ENCODE data around the gene CALD1.

Gene CALD1

DNA sequence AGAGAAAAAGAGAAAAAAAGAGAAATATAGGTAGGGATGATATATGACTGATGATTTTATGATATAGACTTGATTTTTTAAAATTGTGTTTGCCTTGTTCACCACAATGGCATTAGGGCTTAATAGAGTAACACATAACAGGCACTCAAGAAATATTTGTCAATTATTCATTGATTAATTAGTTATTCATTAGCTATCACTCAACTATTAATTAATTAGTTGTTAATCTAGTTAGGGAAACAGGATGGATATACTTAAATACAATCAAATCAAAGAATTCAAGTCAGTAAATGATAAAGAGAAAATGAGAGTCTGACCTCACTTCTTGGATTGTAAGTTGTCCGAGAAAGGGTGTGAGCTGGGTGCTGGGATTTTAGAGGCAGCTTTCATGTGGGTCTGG is 15.1 kb upstream of the CALD1 start:
- DNase-seq = no peak

DNA sequence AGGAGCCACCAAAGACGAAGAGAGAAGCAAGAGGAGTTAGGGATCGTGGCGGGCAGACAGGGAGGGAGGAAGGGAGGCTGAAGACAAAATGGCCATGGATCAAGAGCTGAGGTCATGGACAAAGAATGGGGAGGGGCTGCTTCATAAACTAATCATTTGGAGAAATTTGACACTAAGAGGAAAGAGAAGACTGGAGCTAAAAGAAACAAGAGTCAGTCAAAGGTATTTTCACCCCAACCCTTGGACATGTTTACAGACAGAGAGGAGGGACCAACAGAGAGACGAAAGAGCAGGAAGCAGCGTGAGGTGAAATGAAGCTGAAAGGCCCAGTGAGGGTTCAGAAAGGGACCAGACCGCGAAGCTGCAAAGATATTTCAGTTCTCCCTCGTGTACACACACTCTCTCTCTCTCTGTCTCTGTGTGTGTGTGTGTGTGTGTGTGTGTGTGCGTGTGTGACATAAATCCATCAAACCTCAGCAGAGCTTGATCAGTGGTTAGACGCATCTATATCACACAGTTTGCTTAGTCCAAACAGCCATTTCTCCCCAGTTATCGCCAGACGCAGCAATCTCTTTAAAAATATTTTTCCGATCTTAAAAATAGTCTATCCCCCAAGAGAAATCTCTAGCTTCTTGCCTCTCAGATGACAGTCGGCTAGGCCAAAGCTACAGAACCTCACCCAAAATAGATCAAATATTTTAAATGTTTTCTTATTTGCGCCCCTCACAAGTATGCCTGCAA is 12.5 kb upstream of the CALD1 start:
- no peak for DNase-seq

DNA sequence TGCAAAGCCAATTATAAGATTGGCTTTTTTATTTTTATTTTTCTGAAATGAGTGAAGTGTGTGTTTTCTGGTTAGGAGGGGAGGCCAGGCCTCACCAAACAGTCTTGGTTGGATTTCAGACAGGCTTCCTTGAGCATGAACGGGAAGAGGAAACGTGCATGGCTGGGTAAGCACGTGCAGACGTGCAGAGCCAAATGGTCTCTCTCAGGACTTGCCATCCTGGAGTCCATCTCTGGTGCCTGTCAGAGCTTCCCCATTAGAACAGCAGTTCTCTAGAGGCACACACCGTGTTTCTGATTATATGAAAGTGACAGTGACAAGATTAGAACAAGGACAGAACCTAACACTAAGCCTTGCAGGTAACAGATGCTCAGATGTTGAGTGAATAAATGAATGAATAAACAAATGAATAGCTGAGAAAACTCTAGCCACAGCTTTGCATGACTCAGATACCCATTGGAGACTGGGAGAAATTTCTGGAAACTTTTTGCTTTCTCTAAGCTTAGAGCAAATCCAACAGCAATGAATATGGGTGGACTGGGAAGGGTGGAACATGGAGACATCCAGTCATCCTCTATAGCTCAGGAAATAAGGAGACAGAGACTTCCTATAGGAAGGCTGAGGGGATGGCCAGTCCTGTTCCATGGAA is 11.8 kb upstream of the CALD1 start:
- DNase-seq = no peak

DNA sequence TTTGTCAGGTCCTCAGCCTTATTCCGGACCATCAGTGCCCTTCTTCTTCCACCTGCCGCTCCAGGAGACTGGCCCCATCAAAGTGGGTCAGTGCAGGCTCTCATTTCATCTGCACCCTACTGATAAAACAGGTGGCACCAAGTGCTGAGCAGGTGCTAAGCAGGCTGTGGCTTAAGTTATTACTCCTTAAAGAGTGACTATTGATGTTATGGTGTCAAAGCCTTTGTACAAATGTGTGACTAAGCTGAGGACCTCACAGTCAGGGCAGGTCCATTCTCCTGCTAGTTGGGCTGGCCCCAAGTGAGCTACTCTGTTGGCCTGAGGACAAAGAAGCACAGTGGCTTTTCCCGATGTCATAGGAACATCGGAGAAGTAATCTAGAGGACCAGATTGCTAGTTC is 11.2 kb upstream of the CALD1 start:
- no peak for DNase-seq

DNA sequence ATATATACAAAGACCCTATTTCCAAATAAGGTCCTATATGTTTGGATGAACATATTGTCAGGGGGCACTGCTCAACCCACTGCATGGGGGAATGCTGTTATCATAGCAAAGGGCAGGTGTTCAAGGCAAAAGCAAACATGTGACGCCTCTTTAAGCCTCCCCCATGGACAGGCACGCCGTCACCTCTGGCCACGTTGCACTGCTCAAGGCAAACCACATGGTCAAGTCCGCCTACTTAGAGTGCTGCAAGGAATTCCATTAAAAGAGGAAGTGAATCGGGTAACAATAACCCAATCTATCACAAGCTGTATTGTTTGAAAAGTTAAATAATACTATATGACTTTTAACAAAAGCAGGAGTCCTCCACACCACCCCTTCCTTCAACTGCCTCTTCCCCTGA is 8.8 kb upstream of the CALD1 start:
- no peak for DNase-seq

DNA sequence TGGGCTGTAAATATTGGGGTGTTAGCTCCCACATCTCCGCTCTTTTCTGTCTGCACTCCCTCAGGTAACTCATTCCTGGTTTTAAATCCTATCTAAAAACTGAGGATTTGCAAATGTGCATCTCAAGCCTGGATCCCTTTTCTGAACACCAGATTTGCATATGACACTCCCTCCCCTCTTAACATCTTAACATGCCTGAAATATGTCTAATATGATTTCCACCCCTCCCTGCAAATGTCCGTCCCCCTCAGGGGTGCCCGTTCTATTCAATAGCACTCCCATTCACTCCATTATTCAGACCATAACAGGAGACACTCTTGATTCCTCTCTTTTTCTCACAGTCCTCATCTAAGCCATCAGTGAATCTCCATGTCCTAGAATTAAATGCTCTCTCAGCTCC is 8.3 kb upstream of the CALD1 start:
- DNase-seq = no peak

DNA sequence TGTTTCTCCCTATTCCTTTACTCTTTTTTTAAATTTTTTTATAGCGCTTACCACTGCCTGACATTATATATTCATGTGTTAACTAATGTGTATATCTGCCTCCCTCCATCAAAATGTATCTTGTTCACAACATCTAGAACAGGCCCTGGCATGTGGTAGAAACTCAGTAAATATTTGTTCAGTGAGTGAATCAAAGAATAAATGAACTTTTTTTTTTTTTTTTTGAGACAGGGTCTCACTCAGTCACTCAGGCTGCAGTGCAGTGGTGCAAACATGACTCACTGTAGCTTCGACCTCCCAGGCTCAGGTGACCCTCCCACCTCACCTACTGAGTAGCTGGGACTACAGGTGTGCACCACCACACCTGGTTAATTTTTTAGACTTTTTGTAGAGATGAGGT is 7.5 kb upstream of the CALD1 start:
- no peak for DNase-seq

DNA sequence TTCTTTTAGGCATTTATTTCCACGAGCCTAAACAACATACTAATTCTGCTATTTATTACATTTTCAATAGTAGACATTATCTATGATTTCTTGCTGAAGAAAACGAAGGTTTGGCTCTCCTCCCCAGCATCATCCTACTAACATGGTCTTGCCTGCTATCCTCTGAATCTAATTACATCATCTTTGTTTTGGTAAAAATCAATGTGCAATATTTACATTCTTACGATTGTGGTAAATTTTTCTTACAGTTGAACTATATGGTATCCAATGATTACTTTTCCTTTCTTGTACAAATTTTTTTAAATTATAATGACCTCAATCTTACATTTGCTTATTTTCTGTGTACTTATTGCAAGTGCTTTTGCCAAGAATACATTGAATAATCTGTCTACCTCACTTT is 7.0 kb upstream of the CALD1 start:
- no peak for DNase-seq

DNA sequence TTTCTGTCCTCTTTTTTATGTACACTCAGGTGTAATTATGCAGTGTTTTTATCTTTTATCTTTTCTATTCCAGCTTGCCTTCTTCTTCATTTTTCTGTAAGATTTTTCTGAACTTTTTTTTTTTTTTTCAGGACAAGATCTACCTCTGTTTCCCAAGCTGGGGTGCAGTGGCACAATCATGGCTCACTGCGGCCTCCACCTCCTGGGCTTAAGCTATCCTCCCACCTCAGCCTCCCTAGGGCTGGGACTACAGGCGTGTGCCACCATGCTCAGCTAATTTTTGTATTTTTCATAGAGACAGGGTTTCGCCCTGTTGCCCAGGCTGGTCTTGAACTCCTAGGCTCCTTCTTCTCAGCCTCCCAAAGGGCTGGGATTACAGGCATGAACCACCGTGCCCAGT is 6.3 kb upstream of the CALD1 start:
- DNase-seq = no peak

DNA sequence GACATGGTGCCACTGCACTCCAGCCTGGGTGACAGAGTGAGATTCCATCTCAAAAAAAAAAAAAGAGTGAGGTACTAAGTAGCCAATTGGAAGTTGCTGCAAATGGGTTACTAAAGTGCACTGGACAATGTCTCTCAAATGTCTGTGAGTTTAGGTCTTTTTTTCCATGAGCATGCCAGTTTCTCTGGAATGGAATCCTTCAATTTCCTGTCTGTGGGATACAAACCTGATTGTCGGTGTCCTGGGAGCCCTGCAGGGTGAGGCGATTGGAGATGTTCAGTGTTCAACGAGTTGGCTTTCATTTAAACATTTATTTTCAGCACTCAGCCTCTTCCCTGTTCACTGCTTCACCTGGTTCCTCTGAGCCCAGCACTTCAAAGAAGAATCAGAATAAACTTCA is 5.3 kb upstream of the CALD1 start:
- DNase-seq = no peak

DNA sequence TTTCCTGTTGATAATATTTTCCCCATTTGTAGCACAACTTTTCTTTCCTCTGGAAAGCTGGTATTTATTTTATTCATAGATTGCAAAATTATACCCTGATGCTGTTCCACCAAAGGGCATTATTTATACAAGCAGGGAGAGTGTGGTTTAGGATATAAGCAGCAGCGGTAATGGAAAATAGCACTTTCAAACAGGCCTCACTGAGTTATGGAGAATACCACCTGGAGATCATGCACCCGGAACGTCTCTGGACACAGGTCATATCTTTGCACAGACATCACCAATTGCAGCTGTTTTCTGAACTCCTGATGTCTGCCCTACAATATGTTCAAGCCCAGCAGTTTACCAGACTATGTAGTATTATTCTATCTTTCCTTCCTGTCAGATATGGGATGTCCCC is 2.0 kb upstream of the CALD1 start:
- no peak for DNase-seq

DNA sequence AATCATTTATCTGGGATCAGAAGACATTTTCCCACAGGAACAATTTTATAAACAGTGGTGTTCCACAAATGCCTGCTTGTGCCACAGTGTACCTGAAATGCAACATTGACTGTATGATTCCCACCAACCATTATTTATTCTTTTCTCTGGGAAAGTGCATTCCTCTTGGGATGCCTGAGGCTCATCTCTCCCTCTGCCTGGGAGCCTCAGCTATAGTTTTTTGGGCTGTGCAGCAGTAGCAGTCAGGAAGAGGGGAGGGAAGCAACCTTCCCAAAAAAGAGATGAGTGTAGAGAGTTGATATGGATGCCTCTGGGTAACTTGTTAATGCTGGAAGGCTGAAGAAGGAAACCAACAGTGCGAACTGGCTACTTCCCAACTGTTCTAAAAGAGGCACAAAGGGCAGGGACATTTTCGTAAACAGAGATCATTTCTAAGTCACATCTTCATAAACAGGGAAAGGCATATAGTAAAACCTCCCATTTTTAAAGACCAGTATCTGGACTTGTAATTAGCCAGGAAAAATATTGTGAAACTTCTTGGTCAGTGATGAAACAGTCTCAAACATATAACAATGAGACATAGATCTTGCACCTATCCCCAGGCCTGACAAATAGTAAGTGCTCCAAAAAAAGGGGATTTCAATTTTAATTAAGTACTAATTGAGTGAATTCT is 1.4 kb upstream of the CALD1 start:
- DNase-seq = no peak

DNA sequence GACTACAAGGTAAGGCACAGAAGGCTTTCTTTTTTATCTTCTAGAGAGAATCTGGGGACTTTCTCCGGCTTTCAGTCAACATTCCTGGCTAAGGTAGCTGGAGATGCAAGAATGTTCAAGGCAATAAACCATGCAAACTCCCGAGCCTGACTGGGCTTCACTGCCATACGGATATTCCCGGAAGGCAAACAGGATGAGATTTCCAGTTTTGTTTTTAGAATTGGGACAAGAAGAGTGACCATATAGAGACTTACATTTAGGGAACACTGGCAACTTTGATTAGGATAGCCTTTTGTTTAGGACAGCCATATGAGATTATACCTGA is 269 bp downstream of the CALD1 start:
- DNase-seq = no peak

DNA sequence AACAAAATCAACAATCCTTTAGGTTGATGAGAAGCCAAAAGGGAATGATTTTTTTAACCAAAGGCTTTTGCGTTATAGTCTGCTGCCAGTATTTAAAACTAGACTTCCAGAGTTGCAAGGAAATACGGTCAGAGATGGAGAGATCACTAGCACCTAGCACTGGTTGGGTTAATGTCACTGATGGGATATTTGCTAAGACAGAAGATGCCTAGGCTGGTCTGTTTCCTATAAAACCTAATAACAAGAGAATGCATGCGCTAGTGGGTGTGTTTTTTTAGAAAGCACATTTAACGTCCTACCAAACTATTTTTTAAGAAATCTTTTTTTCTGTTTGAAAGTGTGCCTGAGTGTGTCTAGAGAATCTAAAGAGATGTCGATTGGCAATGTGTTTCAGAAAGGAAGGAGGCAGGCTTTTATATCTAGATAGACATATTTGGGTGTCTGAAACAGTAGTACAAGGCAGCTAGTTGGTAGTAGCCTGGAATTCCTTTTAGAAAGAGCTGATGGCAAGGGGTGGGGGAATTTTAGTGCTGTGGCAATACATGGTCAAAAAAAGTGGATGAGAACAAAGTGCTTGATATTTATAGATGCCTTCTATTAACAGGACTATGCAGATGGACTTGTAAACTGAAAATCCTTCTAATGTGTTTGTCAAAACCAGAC is 863 bp downstream of the CALD1 start:
- DNase-seq = no peak

DNA sequence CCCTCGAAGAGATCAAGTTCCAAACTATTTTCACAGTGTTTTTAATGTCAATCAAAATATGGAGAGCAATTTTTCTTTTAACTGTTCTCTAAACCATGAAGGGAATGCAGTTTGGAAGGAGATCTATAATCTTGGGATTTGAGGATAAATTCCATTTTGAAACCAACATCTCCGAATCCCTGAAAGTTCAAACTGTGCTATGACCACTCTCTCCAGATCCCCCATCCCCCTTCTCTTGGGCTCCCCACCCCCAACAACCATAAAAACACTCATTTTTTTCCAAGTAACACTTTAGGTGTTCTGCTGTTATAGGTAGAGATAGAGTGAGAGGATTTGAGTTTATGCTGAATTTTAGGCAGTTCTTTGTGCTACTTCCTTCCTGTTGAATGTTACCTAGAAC is 1.7 kb downstream of the CALD1 start:
- no peak for DNase-seq

DNA sequence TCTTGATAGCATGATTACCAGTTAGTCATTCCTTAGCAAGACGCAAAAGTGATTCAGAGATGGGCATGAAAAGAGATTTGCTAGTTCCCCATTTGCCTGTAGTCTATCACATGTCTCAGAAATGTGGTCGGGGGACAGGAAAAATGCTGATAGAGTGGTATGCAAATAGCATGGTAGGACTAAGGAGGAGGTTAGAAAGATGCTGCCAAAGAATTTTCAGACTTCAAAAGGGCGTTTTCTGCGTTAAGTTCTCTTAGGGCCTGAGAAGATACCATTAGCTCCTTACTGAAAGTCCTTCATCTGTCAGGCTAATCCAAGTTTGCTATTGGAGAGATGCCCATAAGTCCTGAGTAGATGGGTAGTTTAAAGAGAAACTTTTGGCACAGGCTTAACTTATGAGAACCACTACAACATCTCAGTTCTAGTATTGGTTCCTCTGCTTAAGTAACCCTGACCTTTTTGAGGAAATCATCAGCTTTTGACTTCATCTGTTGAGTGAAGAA is 2.7 kb downstream of the CALD1 start:
- no peak for DNase-seq

DNA sequence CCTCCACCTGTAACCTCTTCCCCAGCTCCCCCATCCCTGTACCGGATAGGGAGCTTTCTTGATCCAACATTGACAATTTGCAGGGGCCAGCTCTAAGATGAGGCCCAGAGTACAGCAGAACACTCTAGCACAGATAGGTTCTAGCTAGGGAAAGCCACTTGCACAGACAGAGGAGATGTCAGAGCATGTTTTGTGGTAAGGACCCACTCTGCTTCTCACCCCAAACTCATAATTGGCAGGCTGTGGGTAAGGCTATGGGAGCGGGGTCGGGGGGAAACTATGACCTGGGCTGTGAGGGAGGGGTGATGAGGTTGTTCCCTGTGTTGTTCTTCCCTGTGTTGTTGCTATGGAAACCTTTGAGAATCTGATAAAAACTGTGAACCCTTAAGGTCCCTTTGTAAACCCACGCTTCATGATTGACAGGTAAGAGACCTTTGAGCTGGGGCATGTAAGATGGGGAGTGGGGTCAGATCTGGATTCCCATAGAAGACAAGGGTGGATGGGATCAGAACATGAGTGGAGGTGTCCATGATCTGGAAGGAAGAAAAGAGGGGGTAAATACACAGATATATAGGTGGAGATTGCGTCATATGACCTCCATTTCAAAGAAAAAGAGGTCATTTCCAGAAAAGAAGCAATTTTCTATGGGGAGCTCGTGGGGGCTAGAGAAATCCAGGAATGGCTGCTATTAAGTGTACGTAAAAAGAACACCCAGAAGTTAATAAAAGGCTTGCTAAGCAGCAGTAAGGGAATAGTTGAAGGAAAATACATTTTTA is 4.0 kb downstream of the CALD1 start:
- no peak for DNase-seq

DNA sequence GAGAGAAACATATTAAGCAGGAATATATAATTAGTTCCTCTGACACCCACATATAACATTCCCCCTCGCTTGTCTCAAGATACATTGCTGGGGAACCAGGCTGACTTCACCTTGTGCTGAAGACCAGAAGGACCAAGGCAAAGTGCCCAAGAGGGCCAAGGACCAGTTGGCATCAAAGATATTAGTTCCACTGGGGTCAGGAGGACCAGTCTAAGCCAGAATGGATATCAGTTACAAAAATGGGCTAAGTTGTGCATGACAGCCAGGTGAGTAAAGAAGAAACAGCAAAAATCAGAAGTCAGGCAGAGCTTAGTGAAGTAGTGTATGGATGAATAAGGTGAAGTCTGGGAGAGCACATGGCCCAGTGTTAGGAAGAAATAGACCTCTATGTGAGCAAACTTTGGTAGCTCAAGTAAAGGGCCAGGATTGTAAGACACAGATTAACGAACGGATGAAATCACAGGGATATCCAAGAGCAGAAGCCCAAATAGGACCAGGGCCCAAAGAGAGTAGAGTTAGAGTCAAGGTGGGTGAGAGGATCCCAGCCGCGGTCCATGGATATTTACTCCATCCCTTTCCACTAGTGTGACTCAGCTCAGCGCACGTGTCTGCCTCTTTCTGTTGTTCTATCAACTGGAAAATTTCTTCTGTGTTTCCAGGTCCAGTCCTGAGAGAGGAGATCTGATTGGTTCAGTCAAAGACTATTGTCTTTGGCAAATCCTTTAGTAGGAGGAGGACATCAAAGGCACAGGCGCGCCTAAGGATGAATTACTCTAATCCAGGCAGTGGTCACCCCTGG is 5.0 kb downstream of the CALD1 start:
- DNase-seq = no peak

DNA sequence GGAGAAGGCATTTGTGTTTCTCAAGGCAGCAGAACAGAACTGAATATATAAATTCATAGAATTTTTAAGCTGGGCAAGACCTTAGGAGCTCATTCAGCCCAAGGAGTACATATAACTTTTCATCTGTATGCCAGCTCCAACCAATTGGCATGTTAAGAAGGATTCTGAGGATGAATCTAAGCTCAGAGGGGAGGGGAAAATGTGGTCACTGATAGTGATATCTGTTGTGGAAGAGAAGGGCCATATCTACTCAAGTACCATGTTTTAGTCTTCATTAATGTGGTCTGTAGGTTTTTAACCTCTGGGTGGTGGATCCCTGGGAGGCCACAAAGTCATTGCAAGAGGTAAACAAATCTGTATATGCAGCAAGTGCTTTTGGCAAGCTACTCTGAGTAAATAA is 6.4 kb downstream of the CALD1 start:
- DNase-seq = no peak

DNA sequence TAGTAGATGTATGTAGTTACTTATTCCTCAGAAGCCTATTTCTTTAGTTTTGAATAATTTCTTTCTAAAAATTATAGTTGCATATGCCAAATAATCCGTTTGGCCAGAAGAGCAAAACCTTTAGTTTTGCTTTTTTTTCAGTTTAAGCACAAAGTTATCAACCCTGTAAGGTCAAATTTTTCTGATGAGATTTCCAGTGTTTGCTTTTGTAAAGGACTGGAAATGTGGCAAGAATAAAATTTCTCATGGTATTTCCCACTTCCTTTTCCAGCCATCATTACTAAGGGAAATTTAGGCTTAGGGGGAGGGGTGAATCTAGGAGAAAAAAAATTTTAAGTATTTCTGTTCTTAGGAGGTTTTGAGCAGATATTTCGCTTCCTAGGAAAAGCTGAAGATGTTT is 7.6 kb downstream of the CALD1 start:
- no peak for DNase-seq

DNA sequence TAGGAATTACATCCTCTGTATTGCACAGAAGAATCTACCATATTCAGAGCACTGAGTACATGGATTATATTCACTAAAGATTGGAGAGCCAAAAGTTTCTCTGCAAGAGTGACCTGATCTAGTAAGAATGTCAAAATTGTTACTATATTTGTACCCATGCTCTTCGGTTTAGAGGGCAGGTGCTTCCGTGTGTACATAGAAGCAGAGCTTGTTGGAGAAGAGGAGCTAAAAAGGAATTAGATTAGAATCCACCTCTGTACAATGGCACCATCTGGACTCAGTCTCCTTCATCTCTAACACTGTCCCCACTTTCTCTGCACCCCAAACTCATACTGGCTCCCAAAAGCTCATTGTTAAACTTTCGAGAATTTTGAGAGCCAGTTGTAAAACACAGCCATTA is 8.3 kb downstream of the CALD1 start:
- DNase-seq = no peak

DNA sequence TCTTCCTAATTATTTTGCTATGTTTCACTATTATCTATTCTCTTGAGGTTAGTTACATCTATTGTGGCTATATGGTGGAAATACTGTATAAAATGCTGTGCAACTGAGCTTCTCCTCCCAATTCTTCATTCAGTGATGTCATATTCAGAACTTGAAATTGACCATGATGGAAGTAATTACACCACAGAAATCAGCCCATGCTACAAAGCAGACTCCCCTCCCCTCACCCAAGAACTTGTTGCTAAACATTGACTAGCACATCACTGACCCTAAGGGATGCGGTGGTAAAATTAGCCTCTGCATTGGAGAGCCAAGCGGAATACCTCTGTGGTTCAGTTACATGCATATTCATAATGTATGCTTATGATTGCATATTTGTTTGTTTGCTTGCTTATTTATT is 8.8 kb downstream of the CALD1 start:
- no peak for DNase-seq

All from activated T-cell treated with anti-CD3 and anti-CD28 coated beads, Interleukin-2, amount 50 U/mL, for 48 hours (primary cell).